Stimulated activated CD4-positive, alpha-beta T cell treated with anti-CD3 and anti-CD28 coated beads, Interleukin-1b, Interleukin-23, amount 100 ng/mL, for 48 hours (primary cell): ENCODE data around the gene DHRS3.
"Not testable (repeated sequence)": the region's sequence is repeated elsewhere in the genome, so short reads cannot be mapped to it uniquely, and the experiment has no call there.

Source experiments
- DNase-seq: peaks from one replicate; pipeline ENCODE4 v3.0.0-alpha.2; 2020

Gene DHRS3

GRCh38 chr1:12573015-12573825 is 44.8 kb downstream of the DHRS3 start:
- no peak for DNase-seq

- no peak for DNase-seq
Measured at GRCh38 chr1:12572522-12572921, 45.5 kb downstream of the DHRS3 start.

DNA sequence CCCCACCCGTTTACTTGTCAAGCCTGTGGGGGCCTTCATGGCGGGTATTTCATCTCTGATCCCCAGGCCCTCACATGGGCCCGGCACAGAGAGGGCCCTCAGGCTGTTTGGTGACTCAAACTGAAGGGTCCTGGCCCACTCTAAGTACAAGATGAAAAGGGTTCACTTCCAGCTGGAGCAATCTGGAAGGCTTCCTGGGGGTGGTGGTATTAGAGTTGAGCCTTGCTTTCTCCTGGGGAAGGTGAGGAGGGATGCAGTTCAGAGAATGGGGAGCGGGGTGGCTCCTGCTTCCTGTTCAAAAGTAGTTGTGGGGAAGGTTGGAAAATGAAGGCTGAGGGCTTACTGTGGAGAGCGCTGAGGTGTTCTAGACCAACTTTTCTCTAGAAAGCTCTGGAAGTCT is 47.7 kb downstream of the DHRS3 start:
- no peak for DNase-seq

DNA sequence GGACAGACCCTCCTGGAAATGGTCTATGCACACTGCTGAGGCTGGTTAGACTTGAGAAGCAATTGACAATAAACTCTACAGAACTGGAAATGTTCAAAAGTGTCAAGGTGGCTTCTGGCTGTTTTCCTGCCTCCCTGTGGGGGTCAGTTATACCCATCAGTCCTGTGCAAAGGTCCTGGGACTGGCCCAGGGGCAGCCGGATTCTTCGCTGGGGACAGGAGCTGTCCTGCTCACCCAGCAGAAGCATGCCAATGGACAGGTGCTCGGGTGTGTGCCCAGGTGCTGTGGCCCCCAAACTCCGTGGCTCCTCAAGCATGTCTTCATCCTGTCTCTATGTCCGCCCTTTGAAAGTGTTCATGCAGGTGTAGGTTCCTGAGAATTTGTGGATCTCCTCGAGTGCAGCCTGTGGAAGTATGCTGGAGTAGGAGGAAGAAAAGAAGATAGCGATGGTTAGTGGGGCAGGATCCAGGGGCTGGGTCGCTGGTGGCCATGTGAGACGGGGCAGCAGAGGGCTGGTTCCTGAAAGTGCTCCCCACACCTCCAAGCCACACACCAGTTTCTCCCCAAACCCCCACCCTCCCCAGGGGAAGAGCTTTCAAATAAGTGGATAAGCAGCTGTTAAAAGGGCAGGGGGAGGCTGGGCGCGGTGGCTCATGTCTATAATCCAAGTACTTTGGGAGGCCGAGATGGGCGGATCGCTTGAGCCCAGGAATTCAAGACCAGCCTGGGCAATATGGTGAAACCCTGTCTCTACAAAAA is 49.8 kb downstream of the DHRS3 start:
- no peak for DNase-seq

DNA sequence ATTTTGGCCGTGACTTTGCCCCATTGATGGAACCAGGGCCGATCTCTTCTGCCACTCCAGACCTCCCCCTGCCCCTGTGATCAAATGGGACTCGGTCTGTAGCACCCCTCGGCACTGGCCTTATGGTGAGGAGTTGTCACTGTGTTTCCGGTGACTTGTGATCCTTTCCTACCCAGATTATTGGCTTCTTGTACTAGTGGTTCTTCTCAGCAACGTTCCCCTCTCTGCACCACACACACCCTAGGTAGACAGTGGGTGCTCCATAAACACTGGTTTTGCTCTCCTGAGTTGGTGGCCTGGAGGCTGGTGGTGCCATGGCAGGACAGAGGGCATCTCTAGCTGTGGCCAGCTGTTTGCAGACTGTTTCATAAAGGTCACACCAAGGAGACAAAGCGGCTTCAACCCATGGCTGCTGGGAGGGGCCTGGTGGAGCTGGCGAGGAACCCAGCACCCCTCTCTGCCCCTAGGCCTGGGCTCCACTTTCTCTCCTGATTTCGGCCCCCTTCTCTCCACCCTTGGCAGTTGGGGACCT is 50.7 kb downstream of the DHRS3 start:
- no peak for DNase-seq

DNA sequence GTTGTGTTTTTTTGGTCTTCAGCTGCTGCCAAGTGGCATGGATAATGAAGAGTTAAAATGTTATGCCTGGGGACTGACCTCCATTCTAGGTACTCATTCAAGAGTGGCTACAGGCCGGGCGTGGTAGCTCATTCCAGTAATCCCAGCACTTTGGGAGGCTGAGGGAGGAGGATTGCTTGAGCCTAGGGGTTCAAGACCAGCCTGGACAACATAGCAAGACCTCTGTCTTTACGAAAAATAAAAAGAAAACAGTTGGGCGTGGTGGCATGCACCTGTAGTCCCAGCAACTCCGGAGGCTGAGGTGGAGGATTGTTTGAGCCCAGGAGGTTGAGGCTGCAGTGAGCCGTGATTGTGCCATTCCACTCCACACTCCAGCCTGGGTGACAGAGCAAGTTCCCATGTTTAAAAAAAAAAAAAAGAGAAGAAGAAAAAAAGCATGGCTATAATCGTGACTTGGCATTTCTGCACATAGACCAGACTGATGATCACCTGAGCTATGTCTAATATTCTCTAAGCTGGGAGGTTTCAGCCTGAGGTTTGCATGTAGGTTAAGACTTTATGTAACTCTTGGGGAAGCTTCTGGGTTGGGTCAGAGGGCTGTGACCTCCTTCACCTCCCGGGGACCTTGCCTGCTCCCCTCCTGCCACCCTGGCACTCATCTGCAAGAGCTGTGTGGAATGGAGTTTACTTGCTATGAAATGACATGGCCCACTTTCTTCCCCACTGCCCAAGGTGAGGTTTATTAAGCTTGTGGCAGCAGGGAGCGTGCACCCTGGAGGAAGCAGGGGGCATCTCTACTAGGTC is 51.3 kb downstream of the DHRS3 start:
- DNase-seq: no peak

- no peak for DNase-seq
Measured at GRCh38 chr1:12565966-12566352, 52.1 kb downstream of the DHRS3 start.

DNA sequence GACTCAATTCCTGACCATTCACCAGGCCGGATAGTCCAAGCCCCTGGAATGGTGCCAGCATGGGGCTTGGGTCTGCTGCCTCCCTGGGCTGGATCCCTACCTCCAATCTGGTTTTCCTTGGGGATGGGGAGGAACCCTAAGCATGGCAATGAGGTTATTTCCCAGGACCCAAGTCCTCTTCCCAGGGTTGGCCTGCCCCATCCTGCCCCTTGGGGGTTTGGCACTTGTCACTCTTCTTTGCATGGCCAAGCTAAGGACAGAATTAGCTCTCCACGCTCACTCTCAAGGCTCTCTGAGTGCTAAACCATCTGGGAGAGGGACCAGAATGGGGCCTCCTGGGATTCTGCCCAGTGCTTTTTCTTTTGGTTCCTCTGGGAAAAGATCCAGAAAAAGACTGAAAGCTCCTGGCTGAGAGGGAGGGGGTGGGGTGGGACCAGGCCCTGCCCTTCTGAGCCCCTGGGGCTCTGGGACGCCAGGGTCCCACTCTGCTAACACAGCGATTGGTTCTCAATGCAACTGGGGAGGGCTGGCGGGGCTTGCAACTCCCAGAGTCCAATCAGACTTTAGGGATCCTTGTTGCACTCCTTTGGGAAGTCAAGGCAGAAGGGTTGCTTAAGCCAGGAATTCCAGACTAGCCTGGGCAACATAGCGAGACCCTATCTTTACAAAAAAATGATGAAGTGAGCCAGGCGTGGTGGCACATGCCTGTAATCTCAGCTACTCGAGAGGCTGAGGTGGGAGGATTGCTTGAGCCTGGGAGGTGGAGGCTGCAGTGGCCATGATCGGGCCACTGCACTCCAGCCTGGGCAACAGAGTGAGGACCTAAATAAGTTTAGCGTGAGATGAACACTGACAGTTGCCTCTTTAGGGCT is 52.7 kb downstream of the DHRS3 start:
- DNase-seq: no peak

DNA sequence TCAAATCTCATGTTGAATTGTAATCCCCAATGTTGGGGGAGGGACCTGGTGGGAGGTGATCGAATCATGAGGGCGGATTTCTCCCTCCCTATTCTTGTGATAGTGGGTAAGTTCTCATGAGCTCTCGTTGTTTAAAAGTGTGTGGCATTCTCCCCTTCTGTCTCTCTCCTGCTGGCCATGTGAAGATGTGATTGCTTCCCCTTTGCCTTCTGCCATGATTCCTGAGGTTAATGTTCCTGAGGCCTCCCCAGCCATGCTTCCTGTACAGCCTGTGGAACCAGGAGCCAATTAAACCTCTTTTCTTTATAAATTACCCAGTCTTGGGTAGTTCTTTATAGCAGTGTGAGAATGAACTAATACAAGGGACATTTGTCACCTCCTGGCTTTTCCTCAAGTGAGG is 53.8 kb downstream of the DHRS3 start:
- DNase-seq: not testable (repeated sequence)

GRCh38 chr1:12562955-12563576 is 54.9 kb downstream of the DHRS3 start:
- no peak for DNase-seq

DNA sequence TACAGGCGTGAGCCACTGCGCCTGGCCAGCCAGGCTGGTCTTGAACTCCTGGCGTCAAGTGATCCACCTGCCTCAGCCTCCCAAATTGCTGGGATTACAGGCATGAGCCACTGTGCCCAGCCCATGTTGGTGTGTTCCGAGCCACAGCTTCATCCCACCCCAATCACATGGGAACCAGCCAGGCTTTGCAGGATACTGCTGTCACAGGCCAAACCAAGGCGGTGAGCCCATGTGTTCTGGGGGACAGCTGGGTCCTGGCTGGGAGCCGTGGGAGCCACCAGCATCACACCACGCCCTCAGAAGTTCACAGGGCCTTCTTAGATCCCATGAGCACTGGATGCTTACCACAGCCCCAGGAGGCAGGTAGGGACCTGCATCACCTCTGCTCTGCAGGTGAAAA is 56.9 kb downstream of the DHRS3 start:
- no peak for DNase-seq

- no peak for DNase-seq
Measured at GRCh38 chr1:12556957-12557935, 60.8 kb downstream of the DHRS3 start.

DNA sequence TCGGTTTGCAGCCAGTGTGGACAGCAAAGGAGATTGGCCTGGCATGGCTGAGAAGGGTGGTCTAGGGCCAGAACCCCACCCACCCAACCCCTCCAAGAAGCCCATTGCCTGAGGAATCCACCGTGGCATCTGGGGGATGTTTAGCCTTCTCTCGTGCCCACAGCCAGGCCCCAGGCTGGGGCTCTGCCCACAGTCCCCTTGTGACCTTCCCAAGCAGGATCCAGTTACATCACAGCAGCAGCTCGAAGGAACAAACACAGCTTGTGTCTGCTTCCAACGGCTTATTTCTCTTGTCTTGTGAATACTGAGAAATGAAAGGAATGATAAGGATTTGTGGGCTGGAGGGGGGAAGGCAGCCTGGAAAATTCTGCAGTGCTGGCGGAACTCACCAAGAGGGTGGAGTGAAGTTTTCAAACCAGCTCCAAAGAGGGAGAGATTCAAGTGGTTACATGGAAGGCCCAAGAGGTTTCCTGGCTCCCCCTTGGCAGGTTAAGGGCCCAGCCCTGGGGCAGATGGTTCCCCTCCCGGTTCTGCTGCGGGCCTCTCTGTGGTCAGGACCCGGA is 61.6 kb downstream of the DHRS3 start:
- DNase-seq: no peak

- DNase-seq: no peak
Measured at GRCh38 chr1:12555411-12556367, 62.3 kb downstream of the DHRS3 start.

- no peak for DNase-seq
Measured at GRCh38 chr1:12554521-12555305, 63.3 kb downstream of the DHRS3 start.

GRCh38 chr1:12553963-12554362 is 64.0 kb downstream of the DHRS3 start:
- DNase-seq: no peak

DNA sequence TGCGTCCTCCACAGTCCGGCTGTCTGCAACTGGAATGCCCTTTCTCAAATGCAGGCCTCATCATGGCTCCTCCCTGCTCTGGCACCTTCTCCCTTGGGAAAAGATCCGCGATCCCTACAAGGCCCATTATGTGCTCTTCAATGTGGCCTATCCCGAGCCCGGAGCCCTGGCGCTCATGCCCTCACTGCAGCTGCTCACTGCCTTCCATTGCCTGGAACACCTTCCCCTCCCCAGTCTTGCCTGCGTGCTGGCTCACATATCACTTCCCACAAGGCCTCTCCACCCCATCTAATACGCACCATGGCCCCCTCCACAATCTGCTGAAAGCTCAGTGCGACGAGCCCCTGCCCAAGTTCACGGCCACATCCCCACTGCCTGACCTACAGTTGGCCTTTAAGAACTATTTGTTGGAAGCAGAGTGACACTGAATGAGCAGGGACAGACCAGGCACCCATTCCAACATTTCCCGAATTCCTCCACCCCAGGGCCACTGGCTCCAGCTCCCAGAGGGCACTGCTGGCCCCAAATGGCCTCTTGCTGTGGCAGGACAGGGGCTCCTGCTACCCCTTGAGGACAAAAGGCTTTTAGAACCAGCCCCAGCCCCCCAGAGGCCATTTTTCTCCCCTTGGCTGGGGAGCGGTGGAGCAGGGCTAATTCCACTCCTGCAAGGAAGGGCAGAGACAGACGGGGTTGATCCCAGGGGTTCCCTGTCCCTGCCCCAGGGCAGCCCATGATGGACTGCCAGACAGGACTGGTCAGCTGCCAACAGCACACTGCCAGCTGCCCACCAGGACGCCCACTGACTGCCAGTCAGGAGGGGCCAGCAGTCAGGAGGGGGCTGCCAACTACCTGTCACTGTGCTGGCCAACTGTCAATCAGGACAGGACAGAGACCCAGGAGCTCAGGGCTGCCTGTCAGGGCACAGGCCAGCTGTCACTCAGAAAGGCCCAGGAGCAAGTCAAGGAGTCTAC is 64.8 kb downstream of the DHRS3 start:
- no peak for DNase-seq
